CD4-positive, alpha-beta T cell treated with Interleukin-10 for 1 hour (primary cell): ENCODE measurements around the gene CDYL.
A peak's percentile ranks its signal among the peaks of the same experiment; 100 is the strongest.

ENCODE experiments used
- DNase-seq: peaks from one replicate; pipeline ENCODE4 v3.0.0-alpha.2; 2020

CDYL gene

GRCh38 chr6:4774715-4775493, 1.3 kb upstream of the CDYL start:
- peak; percentile 30 for DNase-seq

- peak; percentile 78 for DNase-seq
These were observed 592 bp upstream of the CDYL start for GRCh38 chr6:4775494-4776130.

- peak; percentile 25 for DNase-seq
These were observed 539 bp downstream of the CDYL start for GRCh38 chr6:4776493-4777393.

- DNase-seq, result peak; percentile 14
These were observed 1.3 kb downstream of the CDYL start for GRCh38 chr6:4777394-4777935.

GRCh38 chr6:4778086-4778485, 1.9 kb downstream of the CDYL start:
- no peak for DNase-seq

- DNase-seq, result no peak
These were observed 4.2 kb downstream of the CDYL start for GRCh38 chr6:4780360-4780812.

- no peak for DNase-seq
These were observed 5.2 kb downstream of the CDYL start for GRCh38 chr6:4781426-4781825.

- DNase-seq, result no peak
These were observed 5.9 kb downstream of the CDYL start for GRCh38 chr6:4781967-4782575.

GRCh38 chr6:4786996-4787395, 10.8 kb downstream of the CDYL start:
- no peak for DNase-seq

GRCh38 chr6:4788482-4788881, 12.3 kb downstream of the CDYL start:
- no peak for DNase-seq

GRCh38 chr6:4788953-4789584, 12.9 kb downstream of the CDYL start:
- no peak for DNase-seq

- DNase-seq, result no peak
These were observed 14.1 kb downstream of the CDYL start for GRCh38 chr6:4790158-4790899.

- no peak for DNase-seq
These were observed 18.0 kb downstream of the CDYL start for GRCh38 chr6:4794140-4794707.

- DNase-seq, result no peak
These were observed 21.4 kb downstream of the CDYL start for GRCh38 chr6:4797587-4797986.

- no peak for DNase-seq
These were observed 23.7 kb downstream of the CDYL start for GRCh38 chr6:4799912-4800311.

GRCh38 chr6:4800662-4801061, 24.5 kb downstream of the CDYL start:
- DNase-seq, result no peak

- peak; percentile 5 for DNase-seq
These were observed 25.4 kb downstream of the CDYL start for GRCh38 chr6:4801491-4802110.

GRCh38 chr6:4802312-4802935, 26.2 kb downstream of the CDYL start:
- no peak for DNase-seq

- no peak for DNase-seq
These were observed 27.1 kb downstream of the CDYL start for GRCh38 chr6:4803343-4803744.

GRCh38 chr6:4804095-4804494, 27.9 kb downstream of the CDYL start:
- DNase-seq, result no peak
